Transverse colon (tissue), 4 donors: ENCODE results near the gene CTR9. TPM values are rescaled to one million over a fixed set of nuclear protein-coding genes. Genes with fewer than 3 reads are reported as not detected.

ENCODE experiments used
- DNase-seq: peaks from one replicate; pipeline ENCODE4 v3.0.0-alpha.2; 2019
- H3K27ac ChIP-seq, 4 donors: fragments of 200-600 bp; sonication (generic); 2 replicates each; pipeline ENCODE4 v1.5.1; 2016 to 2018; ENCODE audit warnings: inconsistent platforms in 4 of 4
- H3K27me3 ChIP-seq: fragments of 200-600 bp; sonication (generic); 2 replicates; pipeline ENCODE4 v1.5.1; 2017; ENCODE audit warnings: inconsistent platforms
- H3K36me3 ChIP-seq, 4 donors: fragments of 200-600 bp; sonication (generic); 2 replicates each; pipeline ENCODE4 v1.5.1; 2017 to 2019; ENCODE audit warnings: inconsistent platforms in 4 of 4
- H3K4me1 ChIP-seq, 4 donors: fragments of 200-600 bp; sonication (generic); 2 replicates each; pipeline ENCODE4 v1.5.1; 2017 to 2020; ENCODE audit warnings: inconsistent platforms in 4 of 4
- H3K4me3 ChIP-seq, 4 donors: fragments of 200-600 bp; sonication (generic); 1 replicate in 1 of 4; 2 replicates in 3 of 4; pipeline versions ENCODE4 v1.5.1 to v1.6.1; 2017 to 2019; ENCODE audit warnings: inconsistent platforms in 4 of 4
- H3K9me3 ChIP-seq, 2 donors: fragments of 200-600 bp; sonication (generic); 2 replicates each; pipeline ENCODE4 v1.5.1; 2017 to 2019; ENCODE audit warnings: inconsistent platforms in 2 of 2
- EP300 ChIP-seq: sonication (generic); formaldehyde crosslinking; IDR thresholded peaks from one replicate; pipeline ENCODE4 v1.6.1; 2017; ENCODE audit warnings: antibody characterized with exemption, low read depth
- POLR2A ChIP-seq: fragments of 450-650 bp; IDR thresholded peaks from one replicate; pipeline ENCODE4 v1.6.1; 2016; ENCODE audit warnings: antibody characterized with exemption, mild to moderate bottlenecking, moderate library complexity
- POLR2AphosphoS5 ChIP-seq, 3 donors: sonication (generic); formaldehyde crosslinking; IDR thresholded peaks; one replicate each; pipeline ENCODE4 v1.6.1; 2016; ENCODE audit warnings: antibody characterized with exemption in 3 of 3
- WGBS, 2 donors: methylation state at CpG; one replicate each; pipeline ENCODE4 v1.1.5; 2018; ENCODE audit warnings: low coverage in 1 of 2; 5-methylcytosine and 5-hydroxymethylcytosine counted together
- in situ Hi-C, 4 donors: fragments of 200-750 bp; cut with MboI; loops; one replicate each; pipeline versions ENCODE4 v1.15.0 to v1.15.1; 2017; ENCODE audit warnings: low sequenced_read_pairs in 3 of 4, low pct_ligation_motif_present in 1 of 4, low pct_unique_long_range_greater_than_20kb in 1 of 4
- intact Hi-C: fragments of 100-400 bp; cut with DNase I; formaldehyde crosslinking; loops from one replicate; pipeline ENCODE4 v1.15.1; 2023; ENCODE audit warnings: low total_unique reads
- total RNA-seq, 4 donors: library from RNA; depleted of rRNA; stranded (reverse); fragments of >200 nt; gene quantifications; one replicate each; pipeline ENCODE4 v1.1.0, GENCODE V29; 2016
- TF ChIP-seq, protein P1 (sequence below), 5 experiments: fragments of 200-600 bp in 3 of 5; fragments of 450-650 bp in 2 of 5; sonication (generic) in 3 of 5; IDR thresholded peaks; 1 replicate in 2 of 5; 2 replicates in 3 of 5; pipeline ENCODE4 v1.5.1; 2016 to 2017; ENCODE audit warnings: antibody characterized with exemption in 5 of 5, inconsistent platforms in 3 of 5, mild to moderate bottlenecking in 2 of 5, moderate library complexity in 1 of 5

CTR9 gene
- 10 to 100 TPM; 21.3 to 41.2 (median 25.5) TPM for total RNA-seq

DNA sequence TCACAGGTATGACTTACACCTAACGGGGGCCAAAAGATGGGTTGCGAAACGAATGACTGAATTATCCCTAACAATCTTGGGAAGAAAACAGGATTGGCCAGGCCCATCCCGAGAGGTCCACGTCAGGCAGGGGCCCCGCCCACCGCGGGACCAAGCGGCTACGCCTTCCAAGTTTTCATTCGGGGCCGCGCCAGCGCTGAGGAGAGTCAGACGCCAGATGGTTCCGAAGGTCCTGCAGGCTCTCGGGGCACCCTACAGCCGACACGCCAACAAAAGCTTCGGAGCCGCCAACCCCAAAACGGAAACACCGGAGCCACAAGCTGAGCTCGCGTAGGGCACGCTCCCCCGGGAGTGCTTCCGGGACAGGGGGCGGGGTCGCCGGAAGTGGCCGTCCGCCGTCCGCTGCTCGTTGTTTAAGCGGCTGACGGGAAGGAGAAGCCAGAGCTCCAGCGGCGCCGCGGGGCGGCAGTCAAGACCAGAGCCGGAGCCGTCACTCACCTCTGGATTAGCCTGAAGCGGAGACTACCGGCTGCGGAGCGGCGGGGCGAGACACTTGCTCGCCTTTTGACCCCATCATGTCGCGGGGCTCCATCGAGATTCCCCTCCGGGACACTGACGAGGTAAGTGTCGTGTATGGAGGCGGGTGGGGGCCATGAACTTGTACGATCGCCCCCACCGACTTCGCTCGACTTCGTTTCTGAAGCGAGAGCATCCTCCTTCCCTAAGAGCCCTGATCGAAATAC, at the start of gene CTR9:
CTR9 (plus strand) TSS at position 409 of the 743 bp plus-strand sequence; CDS start at position 576, 167 bp downstream.
- TF ChIP-seq POLR2AphosphoS5 (IDR thresholded peaks at IDR 0.05) (peak; percentile 91 to 96 (median 95)), POLR2A (peak; percentile 96), EP300 (no peak)
- TF ChIP-seq, protein P1, sequence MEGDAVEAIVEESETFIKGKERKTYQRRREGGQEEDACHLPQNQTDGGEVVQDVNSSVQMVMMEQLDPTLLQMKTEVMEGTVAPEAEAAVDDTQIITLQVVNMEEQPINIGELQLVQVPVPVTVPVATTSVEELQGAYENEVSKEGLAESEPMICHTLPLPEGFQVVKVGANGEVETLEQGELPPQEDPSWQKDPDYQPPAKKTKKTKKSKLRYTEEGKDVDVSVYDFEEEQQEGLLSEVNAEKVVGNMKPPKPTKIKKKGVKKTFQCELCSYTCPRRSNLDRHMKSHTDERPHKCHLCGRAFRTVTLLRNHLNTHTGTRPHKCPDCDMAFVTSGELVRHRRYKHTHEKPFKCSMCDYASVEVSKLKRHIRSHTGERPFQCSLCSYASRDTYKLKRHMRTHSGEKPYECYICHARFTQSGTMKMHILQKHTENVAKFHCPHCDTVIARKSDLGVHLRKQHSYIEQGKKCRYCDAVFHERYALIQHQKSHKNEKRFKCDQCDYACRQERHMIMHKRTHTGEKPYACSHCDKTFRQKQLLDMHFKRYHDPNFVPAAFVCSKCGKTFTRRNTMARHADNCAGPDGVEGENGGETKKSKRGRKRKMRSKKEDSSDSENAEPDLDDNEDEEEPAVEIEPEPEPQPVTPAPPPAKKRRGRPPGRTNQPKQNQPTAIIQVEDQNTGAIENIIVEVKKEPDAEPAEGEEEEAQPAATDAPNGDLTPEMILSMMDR (IDR thresholded peaks at IDR 0.05): no peak
- H3K27me3 ChIP-seq: no peaks in the 10 kb centered on the region
- peak within 1 kb of the TSS; percentile 68 to 79 (median 73) for H3K4me3 ChIP-seq
- peak; percentile 95 for DNase-seq
- in situ Hi-C loops: no loop called here
- H3K4me1 ChIP-seq: peaks cover 5 to 24% (median 15%) of the 10 kb centered on the region in 4 donors
- 0 to 1% methylated on average over 3 to 60 of the region's 67 CpGs for WGBS, 2 donors
- peak within 1 kb of the TSS; percentile 94 to 96 (median 96) for H3K27ac ChIP-seq
- intact Hi-C loops: no loop called here
- no peaks in the 10 kb centered on the region for H3K9me3 ChIP-seq
- peaks cover 0 to 26% (median 5%) of the 10 kb centered on the region in 4 donors for H3K36me3 ChIP-seq

DNA sequence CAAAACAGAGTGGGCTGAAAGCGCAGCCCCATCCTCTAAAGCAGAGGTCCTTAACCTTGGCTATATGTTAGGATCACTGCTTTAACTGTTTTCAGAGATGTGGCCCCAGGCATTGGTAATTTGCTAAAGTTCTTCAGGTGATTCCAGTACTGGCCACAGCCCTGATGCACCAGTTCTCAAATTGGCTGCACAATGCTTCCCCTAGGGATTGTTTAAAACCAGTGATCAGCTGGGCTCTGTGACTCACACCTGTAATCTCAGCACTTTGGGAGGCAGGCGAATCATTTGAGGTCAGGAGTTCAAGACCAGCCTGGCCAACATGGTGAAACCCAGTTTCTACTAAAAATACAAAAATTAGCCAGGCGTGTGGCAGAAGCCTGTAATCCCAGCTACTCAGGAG, 49.1 kb upstream of the CTR9 start:
- 84 to 100% methylated on average over 1 to 3 of the region's 3 CpGs for WGBS, 2 donors
- H3K27ac ChIP-seq: no peak overlapping the region
- in situ Hi-C loops: no loop called here
- TF ChIP-seq POLR2A (no peak), EP300 (no peak), POLR2AphosphoS5 (IDR thresholded peaks at IDR 0.05) (no peak)
- TF ChIP-seq, protein P1 (IDR thresholded peaks at IDR 0.05): no peak
- H3K36me3 ChIP-seq: no peaks in the 10 kb centered on the region
- no peak overlapping the region for H3K4me3 ChIP-seq
- H3K9me3 ChIP-seq: no peaks in the 10 kb centered on the region
- DNase-seq: no peak
- intact Hi-C loops: no loop called here
- no peaks in the 10 kb centered on the region for H3K27me3 ChIP-seq
- no peaks in the 10 kb centered on the region for H3K4me1 ChIP-seq

GRCh38 chr11:10708131-10708530, 42.9 kb upstream of the CTR9 start:
- Histone ChIP-seq H3K27ac (no peak overlapping the region), H3K9me3 (no peaks in the 10 kb centered on the region), H3K4me3 (no peak overlapping the region), H3K4me1 (peaks cover 0 to 4% (median 0%) of the 10 kb centered on the region in 4 donors), H3K27me3 (no peaks in the 10 kb centered on the region), H3K36me3 (no peaks in the 10 kb centered on the region)
- in situ Hi-C loops (no loop called here), intact Hi-C loops (no loop called here)
- WGBS, 2 donors: 84 to 88% methylated on average over 3 of the region's 3 CpGs
- TF ChIP-seq EP300 (no peak), POLR2A (no peak), POLR2AphosphoS5 (IDR thresholded peaks at IDR 0.05) (no peak)
- TF ChIP-seq, protein P1 (IDR thresholded peaks at IDR 0.05): no peak
- DNase-seq: no peak

- WGBS, 2 donors: 51 to 56% methylated on average over 4 to 5 of the region's 5 CpGs
- in situ Hi-C loops: no loop called here
- peak overlapping the region; percentile 19 to 58 (median 53) for H3K27ac ChIP-seq
These were observed 41.6 kb upstream of the CTR9 start for GRCh38 chr11:10709299-10710086.

More at GRCh38 chr11:10709299-10710086, 41.6 kb upstream of the CTR9 start:
- Histone ChIP-seq H3K36me3 (no peaks in the 10 kb centered on the region), H3K27me3 (no peaks in the 10 kb centered on the region), H3K4me1 (peaks cover 0 to 4% (median 0%) of the 10 kb centered on the region in 4 donors), H3K4me3 (no peak overlapping the region), H3K9me3 (no peaks in the 10 kb centered on the region)
- DNase-seq: no peak
- intact Hi-C loops: no loop called here
- TF ChIP-seq POLR2A (no peak), EP300 (no peak), POLR2AphosphoS5 (IDR thresholded peaks at IDR 0.05) (no peak)
- TF ChIP-seq, protein P1 (IDR thresholded peaks at IDR 0.05): no peak
